Measurements from ENCODE around the gene STARD3.

DNA sequence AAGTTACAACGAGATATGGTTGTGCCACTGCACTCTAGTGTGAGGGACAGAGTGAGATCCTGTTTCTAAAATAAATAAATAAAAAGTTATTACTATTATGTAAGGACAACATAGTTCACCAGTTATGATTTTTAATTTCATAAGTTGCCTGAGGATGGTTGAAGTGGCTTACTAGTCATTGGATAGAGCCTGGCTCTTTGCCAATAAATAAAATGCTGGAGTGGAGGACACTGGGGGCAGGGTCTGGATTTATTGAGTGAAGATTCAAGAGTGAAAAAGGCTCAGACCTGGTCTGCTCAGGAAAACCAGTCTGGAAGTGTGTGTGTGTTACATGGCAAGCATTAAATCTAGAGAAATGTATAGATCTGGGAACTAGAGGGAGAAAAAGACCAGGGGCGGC, 2.1 kb downstream of the STARD3 start:
- TF ChIP-seq POLR2A (IDR thresholded peaks at IDR 0.05) = no peak
- TF ChIP-seq CTCF (IDR thresholded peaks at IDR 0.05) = no peak
